Measurements from ENCODE around the gene CATSPER1. TPM values are rescaled to one million over a fixed set of nuclear protein-coding genes. Genes with fewer than 3 reads are reported as not detected.
A peak's percentile ranks its signal among the peaks of the same experiment; 100 is the strongest.

CATSPER1 gene
- total RNA-seq, 1 donor from 2014 or later = not detected

DNA sequence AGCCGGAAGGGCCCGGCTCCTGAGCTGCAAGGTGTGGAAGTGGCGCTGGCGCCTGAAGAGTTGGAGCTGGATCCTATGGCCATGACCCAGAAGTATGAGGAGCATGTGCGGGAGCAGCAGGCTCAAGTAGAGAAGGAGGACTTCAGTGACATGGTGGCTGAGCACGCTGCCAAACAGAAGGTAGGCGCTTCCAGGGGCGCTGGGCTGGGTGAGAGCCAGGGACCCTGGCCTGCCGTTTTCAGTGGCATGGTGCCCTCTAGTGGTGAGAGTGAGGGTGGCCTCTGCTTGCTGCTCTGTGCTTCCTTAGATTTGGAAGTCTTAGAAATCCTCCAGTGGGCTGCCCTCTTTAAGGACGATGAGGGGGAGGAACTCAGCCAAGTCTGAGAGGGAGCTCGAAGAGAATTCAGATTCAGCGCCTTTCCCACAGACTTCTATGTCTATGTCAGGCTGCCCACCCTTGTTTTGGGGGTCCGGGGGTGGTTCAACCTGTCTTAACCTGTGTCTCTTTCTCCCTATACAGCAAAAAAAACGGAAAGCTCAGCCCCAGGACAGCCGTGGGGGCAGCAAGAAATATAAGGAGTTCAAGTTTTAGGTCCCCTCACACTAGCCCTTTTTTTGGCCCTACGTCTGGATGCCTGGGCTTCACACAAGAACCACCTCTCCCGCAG is 42.0 kb upstream of the CATSPER1 start:
- peak; percentile 87 for DNase-seq (ENCODE audit: low spot score)
- Mint-ChIP-seq H3K27me3 (ENCODE audit: unreplicated experiment) (peaks cover 13% of the 10 kb centered on the region), H3K36me3 (ENCODE audit: low read depth, unreplicated experiment) (peaks cover 65% of the 10 kb centered on the region), H3K4me3 (ENCODE audit: unreplicated experiment) (peak overlapping the region; percentile 92), H3K9me3 (ENCODE audit: unreplicated experiment) (no peaks in the 10 kb centered on the region), H3K27ac (ENCODE audit: unreplicated experiment) (peak overlapping the region; percentile 96), H3K4me1 (ENCODE audit: unreplicated experiment) (peaks cover 34% of the 10 kb centered on the region)
- TF ChIP-seq CTCF (IDR thresholded peaks at IDR 0.05; ENCODE audit: unreplicated experiment) = peak; percentile 85

GRCh38 chr11:66067640-66068039 is 41.4 kb upstream of the CATSPER1 start:
- no peak for TF ChIP-seq CTCF (IDR thresholded peaks at IDR 0.05; ENCODE audit: unreplicated experiment)
- peak overlapping the region; percentile 12 for H3K4me3 Mint-ChIP-seq (ENCODE audit: unreplicated experiment)
- H3K27ac Mint-ChIP-seq (ENCODE audit: unreplicated experiment) = no peak overlapping the region
- H3K9me3 Mint-ChIP-seq (ENCODE audit: unreplicated experiment) = no peaks in the 10 kb centered on the region
- peaks cover 33% of the 10 kb centered on the region for H3K4me1 Mint-ChIP-seq (ENCODE audit: unreplicated experiment)
- peaks cover 13% of the 10 kb centered on the region for H3K27me3 Mint-ChIP-seq (ENCODE audit: unreplicated experiment)
- H3K36me3 Mint-ChIP-seq (ENCODE audit: low read depth, unreplicated experiment) = peaks cover 65% of the 10 kb centered on the region
- DNase-seq (ENCODE audit: low spot score) = no peak

DNA sequence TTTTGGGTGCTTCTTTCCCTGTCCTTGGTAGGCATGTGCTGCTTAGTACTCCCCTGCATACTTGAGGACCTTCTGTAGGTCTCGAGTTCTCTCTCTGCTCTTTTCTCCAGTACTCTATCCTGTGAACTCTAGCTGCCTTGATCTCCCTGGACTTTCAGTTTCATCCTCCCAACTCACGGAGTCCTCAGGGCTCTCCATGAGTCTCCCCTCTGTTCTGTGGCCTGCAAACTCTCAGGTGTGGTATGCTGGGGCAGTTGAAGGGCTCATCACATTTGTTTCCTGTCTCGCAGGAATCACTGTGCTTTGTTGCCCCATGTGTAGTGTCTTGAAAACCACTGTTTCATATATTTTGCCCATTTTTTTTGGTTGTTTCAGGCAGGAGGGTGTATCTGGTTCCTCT is 40.5 kb upstream of the CATSPER1 start:
- Mint-ChIP-seq H3K4me1 (ENCODE audit: unreplicated experiment) (peaks cover 24% of the 10 kb centered on the region), H3K27ac (ENCODE audit: unreplicated experiment) (no peak overlapping the region), H3K36me3 (ENCODE audit: low read depth, unreplicated experiment) (peaks cover 58% of the 10 kb centered on the region), H3K27me3 (ENCODE audit: unreplicated experiment) (peaks cover 13% of the 10 kb centered on the region), H3K4me3 (ENCODE audit: unreplicated experiment) (no peak overlapping the region), H3K9me3 (ENCODE audit: unreplicated experiment) (no peaks in the 10 kb centered on the region)
- TF ChIP-seq CTCF (IDR thresholded peaks at IDR 0.05; ENCODE audit: unreplicated experiment) = no peak
- DNase-seq (ENCODE audit: low spot score) = no peak

GRCh38 chr11:66064571-66064970 is 38.3 kb upstream of the CATSPER1 start:
- no peak for DNase-seq (ENCODE audit: low spot score)
- Mint-ChIP-seq H3K4me1 (ENCODE audit: unreplicated experiment) (peaks cover 15% of the 10 kb centered on the region), H3K4me3 (ENCODE audit: unreplicated experiment) (no peak overlapping the region), H3K9me3 (ENCODE audit: unreplicated experiment) (no peaks in the 10 kb centered on the region), H3K36me3 (ENCODE audit: low read depth, unreplicated experiment) (peaks cover 64% of the 10 kb centered on the region), H3K27ac (ENCODE audit: unreplicated experiment) (no peak overlapping the region), H3K27me3 (ENCODE audit: unreplicated experiment) (peaks cover 10% of the 10 kb centered on the region)
- TF ChIP-seq CTCF (IDR thresholded peaks at IDR 0.05; ENCODE audit: unreplicated experiment) = no peak

DNA sequence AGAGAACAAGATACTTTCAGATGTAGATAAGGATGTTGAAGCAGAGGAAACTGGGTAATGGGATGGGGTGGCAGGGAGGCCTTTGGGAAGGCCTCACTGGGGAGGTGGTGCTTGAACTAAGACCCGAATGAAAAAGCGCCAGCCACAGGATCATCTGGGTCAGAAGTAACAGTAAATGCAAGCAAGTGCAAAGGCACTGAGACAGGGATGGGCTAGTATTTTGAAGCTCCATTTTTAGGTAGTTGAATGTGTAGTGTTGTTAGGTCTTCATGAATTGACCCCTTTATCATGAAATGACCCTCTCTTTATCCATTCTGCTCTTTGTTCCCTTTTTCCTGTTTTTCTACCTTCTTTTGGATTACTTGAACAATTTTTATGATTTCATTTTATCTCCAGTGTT is 37.6 kb upstream of the CATSPER1 start:
- no peak for TF ChIP-seq CTCF (IDR thresholded peaks at IDR 0.05; ENCODE audit: unreplicated experiment)
- Mint-ChIP-seq H3K36me3 (ENCODE audit: low read depth, unreplicated experiment) (peaks cover 66% of the 10 kb centered on the region), H3K27me3 (ENCODE audit: unreplicated experiment) (peaks cover 7% of the 10 kb centered on the region), H3K27ac (ENCODE audit: unreplicated experiment) (no peak overlapping the region), H3K4me1 (ENCODE audit: unreplicated experiment) (peaks cover 8% of the 10 kb centered on the region), H3K9me3 (ENCODE audit: unreplicated experiment) (no peaks in the 10 kb centered on the region), H3K4me3 (ENCODE audit: unreplicated experiment) (peak overlapping the region; percentile 62)
- no peak for DNase-seq (ENCODE audit: low spot score)
